ENCODE measurements around the gene STOML2. TPM values are rescaled to one million over a fixed set of nuclear protein-coding genes. Genes with fewer than 3 reads are reported as not detected.

Gene STOML2
- total RNA-seq, 3 donors from 2014 or later = 270 to 325 (median 289) TPM

DNA sequence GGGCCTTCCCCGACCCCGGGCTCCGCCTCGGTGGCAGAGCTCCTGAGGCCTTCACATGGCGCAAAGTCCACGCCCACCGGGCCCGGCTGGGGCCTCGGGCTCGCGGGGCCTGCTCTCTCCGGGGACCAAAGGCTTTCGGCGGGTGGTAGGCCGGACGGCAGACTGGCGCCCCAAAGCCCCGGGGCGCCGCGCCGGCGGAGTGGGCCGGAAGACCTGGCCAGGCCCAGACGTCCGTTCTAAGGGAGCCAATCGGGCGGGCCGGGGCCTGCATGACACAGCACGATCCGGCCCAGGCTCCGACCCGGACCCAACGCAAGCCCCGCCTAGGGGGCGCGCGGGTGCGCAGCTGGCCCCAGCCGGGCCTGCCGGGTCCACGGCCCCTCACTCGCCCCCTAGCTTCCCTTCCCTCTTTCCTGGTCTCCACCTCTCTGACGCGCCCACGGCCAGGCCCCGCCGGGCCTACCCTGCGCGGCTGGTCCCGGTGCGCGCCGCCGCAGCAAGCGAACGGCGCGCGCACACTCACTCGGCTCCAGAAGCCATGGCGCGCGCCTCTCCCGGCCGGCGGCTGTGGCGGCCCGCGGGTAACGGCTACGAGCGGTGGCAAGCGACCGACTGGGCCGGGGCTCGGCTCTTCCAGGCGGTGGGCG lies 31.0 kb downstream of the STOML2 start:
- ATAC-seq (peak; percentile 57 to 64), DNase-seq (peak; percentile 59)
- Mint-ChIP-seq H3K4me3 (peak overlapping the region; percentile 94), H3K9me3 (no peaks in the 10 kb centered on the region), H3K36me3 (ENCODE audit: insufficient read depth) (peaks cover 55% of the 10 kb centered on the region), H3K4me1 (ENCODE audit: low read depth) (peaks cover 52% of the 10 kb centered on the region), H3K27me3 (ENCODE audit: low read depth) (no peaks in the 10 kb centered on the region)

DNA sequence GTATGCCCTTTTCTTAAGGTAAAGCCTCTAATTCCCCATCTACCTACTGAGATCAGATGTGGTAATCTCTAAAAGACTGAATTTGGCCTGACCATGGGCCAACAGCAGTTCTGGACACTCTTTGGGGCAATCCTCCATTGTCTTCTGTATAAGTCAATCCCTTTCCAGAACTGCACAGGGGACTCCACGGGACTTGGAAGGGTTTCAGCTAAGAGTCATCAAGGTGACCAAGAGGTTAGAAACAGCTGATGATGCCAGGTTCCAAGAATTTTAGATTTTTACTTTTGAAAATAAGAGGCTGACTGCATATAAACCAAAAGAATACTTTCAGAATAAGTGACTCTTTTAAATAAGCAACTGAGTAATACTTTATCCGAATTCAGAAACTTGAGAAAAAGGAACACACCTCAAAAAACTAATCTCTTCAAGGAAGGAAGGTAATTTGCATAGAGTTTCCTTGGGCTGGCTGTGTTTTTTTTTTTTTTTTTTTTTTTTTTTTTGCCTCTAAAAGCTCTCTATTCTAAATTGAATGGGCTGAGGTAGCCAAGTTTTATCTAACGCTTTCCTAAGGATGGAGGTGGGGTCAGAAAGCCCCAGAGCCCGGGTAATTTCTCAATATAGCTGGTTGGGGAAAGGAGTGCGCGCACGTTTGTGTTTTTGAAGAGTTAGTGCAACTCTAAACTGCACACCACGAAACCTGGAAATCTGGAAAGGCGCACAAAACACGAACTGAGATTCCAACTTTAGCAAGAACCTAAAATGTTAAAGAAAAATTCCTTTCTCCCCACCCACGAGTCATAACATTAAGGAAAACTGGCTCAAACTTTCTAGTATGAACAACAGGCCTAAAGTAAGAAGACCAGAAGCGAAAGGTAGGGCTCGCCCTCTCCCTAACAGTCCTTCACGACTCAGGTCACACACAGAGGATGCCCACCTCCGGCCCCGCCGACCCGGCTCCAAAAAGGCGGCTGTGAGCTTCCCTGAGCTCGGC lies 31.8 kb downstream of the STOML2 start:
- Mint-ChIP-seq H3K4me1 (ENCODE audit: low read depth) (peaks cover 57% of the 10 kb centered on the region), H3K27me3 (ENCODE audit: low read depth) (no peaks in the 10 kb centered on the region), H3K9me3 (no peaks in the 10 kb centered on the region), H3K4me3 (peak overlapping the region; percentile 94), H3K36me3 (ENCODE audit: insufficient read depth) (peaks cover 58% of the 10 kb centered on the region)
- DNase-seq (no peak), ATAC-seq (no peak)

- H3K9me3 Mint-ChIP-seq = no peaks in the 10 kb centered on the region
- peak overlapping the region; percentile 94 for H3K4me3 Mint-ChIP-seq
- DNase-seq (no peak), ATAC-seq (no peak)
- peaks cover 58% of the 10 kb centered on the region for H3K36me3 Mint-ChIP-seq (ENCODE audit: insufficient read depth)
- H3K4me1 Mint-ChIP-seq (ENCODE audit: low read depth) = peaks cover 57% of the 10 kb centered on the region
- H3K27me3 Mint-ChIP-seq (ENCODE audit: low read depth) = no peaks in the 10 kb centered on the region
Measured at GRCh38 chr9:35069020-35069419, 33.9 kb downstream of the STOML2 start.

GRCh38 chr9:35067056-35067455 lies 35.9 kb downstream of the STOML2 start:
- H3K9me3 Mint-ChIP-seq = no peaks in the 10 kb centered on the region
- H3K4me3 Mint-ChIP-seq = no peak overlapping the region
- no peaks in the 10 kb centered on the region for H3K27me3 Mint-ChIP-seq (ENCODE audit: low read depth)
- H3K36me3 Mint-ChIP-seq (ENCODE audit: insufficient read depth) = peaks cover 68% of the 10 kb centered on the region
- no peak for DNase-seq
- peaks cover 44% of the 10 kb centered on the region for H3K4me1 Mint-ChIP-seq (ENCODE audit: low read depth)
- ATAC-seq = no peak

- no peaks in the 10 kb centered on the region for H3K4me1 Mint-ChIP-seq (ENCODE audit: low read depth)
- H3K4me3 Mint-ChIP-seq = no peak overlapping the region
- peaks cover 74% of the 10 kb centered on the region for H3K36me3 Mint-ChIP-seq (ENCODE audit: insufficient read depth)
- no peaks in the 10 kb centered on the region for H3K9me3 Mint-ChIP-seq
- DNase-seq (no peak), ATAC-seq (peak in 1 of 2 donors; percentile 28)
- H3K27me3 Mint-ChIP-seq (ENCODE audit: low read depth) = no peaks in the 10 kb centered on the region
Measured at GRCh38 chr9:35060548-35061207, 42.3 kb downstream of the STOML2 start.

DNA sequence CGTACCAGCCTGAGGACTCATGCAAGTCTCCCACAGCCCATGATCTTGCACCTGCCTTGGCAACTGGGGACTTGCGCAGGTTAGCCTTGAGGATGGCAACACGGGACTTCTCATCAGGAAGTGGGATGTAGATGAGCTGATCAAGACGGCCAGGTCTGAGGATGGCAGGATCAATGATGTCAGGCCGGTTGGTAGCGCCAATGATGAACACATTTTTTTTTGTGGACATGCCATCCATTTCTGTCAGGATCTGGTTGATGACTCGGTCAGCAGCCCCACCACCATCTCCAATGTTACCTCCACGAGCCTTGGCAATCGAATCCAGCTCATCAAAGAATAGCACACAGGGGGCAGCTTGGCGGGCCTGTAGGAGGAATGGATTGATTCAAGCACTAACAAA lies 43.5 kb downstream of the STOML2 start:
- Mint-ChIP-seq H3K27me3 (ENCODE audit: low read depth) (no peaks in the 10 kb centered on the region), H3K4me3 (no peak overlapping the region), H3K36me3 (ENCODE audit: insufficient read depth) (peaks cover 75% of the 10 kb centered on the region), H3K4me1 (ENCODE audit: low read depth) (no peaks in the 10 kb centered on the region), H3K9me3 (no peaks in the 10 kb centered on the region)
- no peak for ATAC-seq
- no peak for DNase-seq

DNA sequence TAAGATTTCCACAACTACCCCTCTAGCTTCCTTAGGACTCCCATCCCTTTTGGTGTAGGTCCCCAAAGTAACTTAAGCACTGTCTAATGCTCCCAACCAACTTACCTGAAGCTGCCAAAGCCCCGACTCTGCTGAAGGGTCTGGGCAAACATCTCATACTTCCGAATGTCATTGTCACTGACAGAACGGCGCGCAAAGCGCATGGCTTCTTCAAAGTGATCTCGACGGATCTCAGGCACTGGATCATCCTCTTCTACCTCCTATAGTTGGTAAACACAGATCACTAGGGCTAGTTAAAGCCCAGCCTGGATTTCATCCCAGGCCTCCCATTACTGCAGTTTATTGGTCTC lies 45.7 kb downstream of the STOML2 start:
- Mint-ChIP-seq H3K27me3 (ENCODE audit: low read depth) (no peaks in the 10 kb centered on the region), H3K9me3 (no peaks in the 10 kb centered on the region), H3K4me1 (ENCODE audit: low read depth) (no peaks in the 10 kb centered on the region), H3K36me3 (ENCODE audit: insufficient read depth) (peaks cover 74% of the 10 kb centered on the region), H3K4me3 (no peak overlapping the region)
- DNase-seq (no peak), ATAC-seq (no peak)

GRCh38 chr9:35056571-35057270 lies 46.2 kb downstream of the STOML2 start:
- peak in 1 of 2 donors; percentile 7 for ATAC-seq
- Mint-ChIP-seq H3K36me3 (ENCODE audit: insufficient read depth) (peaks cover 72% of the 10 kb centered on the region), H3K4me3 (no peak overlapping the region), H3K9me3 (no peaks in the 10 kb centered on the region), H3K4me1 (ENCODE audit: low read depth) (no peaks in the 10 kb centered on the region), H3K27me3 (ENCODE audit: low read depth) (no peaks in the 10 kb centered on the region)
- no peak for DNase-seq

DNA sequence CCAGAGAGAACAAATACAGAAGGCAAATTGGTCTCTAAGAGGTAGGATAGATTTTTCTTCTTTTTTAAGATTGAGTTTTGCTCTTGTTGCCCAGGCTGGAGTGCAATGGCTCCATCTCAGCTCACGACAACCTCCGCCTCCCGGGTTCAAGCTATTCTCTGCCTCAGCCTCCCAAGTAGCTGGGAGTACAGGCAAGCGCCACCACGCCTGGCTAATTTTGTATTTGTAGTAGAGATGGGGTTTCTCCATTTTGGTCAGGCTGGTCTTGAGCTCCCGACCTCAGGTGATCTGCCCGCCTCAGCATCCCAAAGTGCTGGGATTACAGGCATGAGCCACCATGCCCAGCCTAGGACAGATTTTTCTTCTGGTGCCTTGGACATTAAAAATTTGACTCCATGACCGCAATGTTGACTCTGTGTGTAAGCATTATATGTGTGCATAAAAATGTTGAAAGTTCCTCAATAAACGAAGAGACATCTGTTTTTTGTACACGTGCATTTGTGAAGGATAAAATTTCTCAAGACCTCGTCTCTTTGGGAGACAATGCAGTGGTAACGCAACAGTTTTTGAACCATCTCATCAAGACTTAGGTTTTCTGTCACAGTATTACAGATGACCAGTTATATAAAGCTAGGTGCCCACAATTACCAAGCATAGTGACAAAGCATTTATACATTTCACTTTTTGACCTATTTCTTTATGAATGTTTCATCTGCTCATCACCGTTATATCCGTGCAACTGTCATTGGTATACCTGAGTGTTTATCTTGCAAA lies 47.9 kb downstream of the STOML2 start:
- DNase-seq = no peak
- no peaks in the 10 kb centered on the region for H3K9me3 Mint-ChIP-seq
- H3K27me3 Mint-ChIP-seq (ENCODE audit: low read depth) = no peaks in the 10 kb centered on the region
- H3K4me3 Mint-ChIP-seq = no peak overlapping the region
- no peak for ATAC-seq
- peaks cover 3% of the 10 kb centered on the region for H3K4me1 Mint-ChIP-seq (ENCODE audit: low read depth)
- H3K36me3 Mint-ChIP-seq (ENCODE audit: insufficient read depth) = peaks cover 63% of the 10 kb centered on the region

DNA sequence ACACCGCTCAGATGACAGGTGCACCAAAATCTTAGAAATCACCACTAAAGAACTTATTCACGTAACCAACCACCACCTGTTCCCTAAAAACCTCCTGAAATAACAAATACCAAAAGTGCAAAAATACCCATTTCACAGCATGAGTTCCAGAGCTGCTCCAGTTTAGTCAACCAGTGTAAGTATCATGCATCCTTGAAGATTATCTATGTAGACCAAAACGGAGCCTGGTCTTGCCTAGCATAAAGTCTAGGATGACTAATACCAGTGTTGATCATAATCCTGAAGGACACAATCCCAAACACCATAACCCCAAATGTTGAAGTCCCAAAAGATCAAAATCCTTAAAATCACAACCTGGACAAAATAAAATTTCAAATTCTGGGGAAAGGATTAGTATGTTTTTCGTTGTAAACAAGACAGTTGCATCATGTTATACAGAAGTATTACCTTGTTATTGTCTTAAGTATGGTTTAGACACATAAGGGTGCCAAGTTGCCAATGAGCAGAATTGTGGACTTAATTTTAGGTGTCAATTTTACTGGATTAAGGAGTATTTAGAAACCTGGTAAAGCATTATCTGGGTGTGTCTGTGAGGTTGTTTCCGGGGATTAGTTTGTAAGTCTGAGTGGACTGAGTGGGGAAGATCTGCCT lies 48.6 kb downstream of the STOML2 start:
- ATAC-seq (no peak), DNase-seq (no peak)
- H3K4me1 Mint-ChIP-seq (ENCODE audit: low read depth) = peaks cover 3% of the 10 kb centered on the region
- no peaks in the 10 kb centered on the region for H3K27me3 Mint-ChIP-seq (ENCODE audit: low read depth)
- no peak overlapping the region for H3K4me3 Mint-ChIP-seq
- peaks cover 57% of the 10 kb centered on the region for H3K36me3 Mint-ChIP-seq (ENCODE audit: insufficient read depth)
- no peaks in the 10 kb centered on the region for H3K9me3 Mint-ChIP-seq

DNA sequence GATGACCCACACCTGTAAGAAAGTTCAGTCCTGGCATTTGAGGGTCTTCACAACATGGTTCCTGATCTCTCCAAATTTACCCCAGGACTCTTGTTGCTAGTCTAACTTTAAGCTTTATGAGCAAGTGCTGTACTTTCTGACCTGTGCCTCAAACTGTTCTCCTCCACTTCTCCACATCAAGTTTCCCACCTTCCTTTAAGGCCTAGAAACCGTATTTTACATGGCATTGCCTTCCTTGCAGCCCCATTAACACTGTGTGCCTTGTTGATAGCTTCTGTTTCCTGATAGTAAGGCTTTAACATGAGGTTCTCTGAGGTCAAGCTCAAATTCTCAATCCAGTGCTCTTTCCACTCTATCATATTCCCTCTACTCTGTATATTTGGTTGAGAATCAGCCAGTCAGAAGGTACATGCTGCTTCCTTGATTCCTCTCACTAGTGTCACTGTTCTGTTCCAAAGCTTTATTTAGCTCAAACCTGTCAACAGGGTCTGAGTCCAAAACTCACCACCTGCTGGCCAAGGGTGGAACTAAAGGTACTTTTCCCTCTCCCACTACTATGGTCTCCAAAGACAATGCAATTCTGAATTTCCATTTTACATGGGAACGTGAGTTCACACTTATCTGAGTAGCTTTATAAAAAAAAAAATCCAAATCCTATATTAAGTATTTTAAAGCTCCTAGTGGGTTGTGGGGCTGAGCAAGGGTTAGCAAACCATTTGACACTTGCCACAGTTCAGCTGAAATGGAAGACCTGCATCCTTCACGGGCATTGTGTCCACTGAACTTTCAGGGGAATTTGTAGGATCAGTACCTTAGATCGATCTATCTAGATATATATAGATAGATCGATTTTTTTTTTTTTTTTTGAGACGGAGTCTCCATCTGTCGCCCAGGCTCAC lies 51.6 kb downstream of the STOML2 start:
- Mint-ChIP-seq H3K4me3 (no peak overlapping the region), H3K27me3 (ENCODE audit: low read depth) (no peaks in the 10 kb centered on the region), H3K4me1 (ENCODE audit: low read depth) (peaks cover 3% of the 10 kb centered on the region), H3K36me3 (ENCODE audit: insufficient read depth) (peaks cover 43% of the 10 kb centered on the region), H3K9me3 (no peaks in the 10 kb centered on the region)
- ATAC-seq = peak; percentile 75
- peak; percentile 50 for DNase-seq

Data from activated T-cell treated with anti-CD3 and anti-CD28 coated beads, Interleukin-2, amount 50 U/mL, for 4 hours (primary cell).